ENCODE results near the gene AGPAT3. TPM values are rescaled to one million over a fixed set of nuclear protein-coding genes. Genes with fewer than 3 reads are reported as not detected.

AGPAT3 gene
- total and polyA plus RNA-seq, 10 of the 15 experiments (the other 5 are each of a cell fraction or from before 2014, with no cell fraction given): 1.2 to 110 (median 30.8) TPM

- no peak overlapping the region for H3K27ac ChIP-seq (ENCODE audit: control insufficient read depth, insufficient read depth)
- CTCF ChIA-PET: no interaction called here
Observed at GRCh38 chr21:43835861-43836260, 29.2 kb upstream of the AGPAT3 start.

GRCh38 chr21:43836616-43837015 is 28.4 kb upstream of the AGPAT3 start:
- no peak overlapping the region for H2AFZ ChIP-seq (ENCODE audit: control insufficient read depth, low read depth, low read length)
- no peaks in the 10 kb centered on the region for H3K4me1 ChIP-seq (ENCODE audit: control insufficient read depth, insufficient read depth, low read length)

More at GRCh38 chr21:43835861-43836260, 29.2 kb upstream of the AGPAT3 start:
- Histone ChIP-seq H3K9ac (ENCODE audit: control insufficient read depth, insufficient read depth, low read length) (no peak overlapping the region), H3K9me3 (replicated peaks; ENCODE audit: control insufficient read depth, insufficient read depth, low read length) (no peaks in the 10 kb centered on the region; the same call in 1 of the 3 replicates), H3K79me2 (ENCODE audit: control insufficient read depth, insufficient read depth, low read length) (no peaks in the 10 kb centered on the region), H3K4me2 (ENCODE audit: control insufficient read depth, insufficient read depth) (no peak overlapping the region), H3K4me3 (no peak overlapping the region), H4K20me1 (ENCODE audit: control insufficient read depth, insufficient read depth) (no peaks in the 10 kb centered on the region), H3K36me3 (ENCODE audit: control insufficient read depth in 2 of 2, insufficient read depth in 2 of 2, low read length in 1 of 2) (no peaks in the 10 kb centered on the region), H3K27me3 (replicated peaks in 1 of 2; ENCODE audit: control insufficient read depth in 2 of 2, insufficient read depth in 2 of 2, low read length in 1 of 2) (no peaks in the 10 kb centered on the region; a peak in 1 of 4 replicates), H3K4me1 (ENCODE audit: control insufficient read depth, insufficient read depth, low read length) (no peaks in the 10 kb centered on the region), H2AFZ (ENCODE audit: control insufficient read depth, low read depth, low read length) (no peak overlapping the region)
- intact Hi-C loops (cut with micrococcal nuclease; ENCODE audit: unreplicated experiment) (no loop called here), in situ Hi-C loops (cut with MboI) (no loop called here)
- POLR2A ChIA-PET: interaction anchor here (1.5 kb wide), 1 partner anchor 25 kb away, joined by 3 read pairs; no protein-coding TSS in a partner anchor
- RAD21 ChIA-PET (ENCODE audit: unreplicated experiment): no interaction called here
- ATAC-seq (no peak), FAIRE-seq (no peak), DNase-seq (ENCODE audit: low read depth, low spot score) (no peak)
- TF ChIP-seq RFX5 (IDR thresholded peaks at IDR 0.05; ENCODE audit: low read depth, low read length): no peak
- no peak for TF ChIP-seq CHD2 (IDR thresholded peaks at IDR 0.05; ENCODE audit: borderline replicate concordance, low read depth, low read length)
- TF ChIP-seq MEF2A (IDR thresholded peaks at IDR 0.05; ENCODE audit: insufficient read depth, low read depth, low read length): no peak
- no peak for TF ChIP-seq PKNOX1 (IDR thresholded peaks at IDR 0.05)
- no peak for TF ChIP-seq SMC3 (IDR thresholded peaks at IDR 0.05; ENCODE audit: borderline replicate concordance, low read length)
- TF ChIP-seq STAT1 (conservative IDR thresholded peaks at IDR 0.05): no peak
- 11% methylated on average over 6 of the region's 6 CpGs for WGBS (ENCODE audit: insufficient coverage, insufficient replicate concordance, low lambda C conversion rate, missing lambda C conversion rate)
- SMC1A ChIA-PET (ENCODE audit: uncharacterized antibody, unreplicated experiment): no interaction called here
- BruUV-seq (replicated peaks): no TSS peak

More at GRCh38 chr21:43836616-43837015, 28.4 kb upstream of the AGPAT3 start:
- no peaks in the 10 kb centered on the region for H4K20me1 ChIP-seq (ENCODE audit: control insufficient read depth, insufficient read depth)
- no peaks in the 10 kb centered on the region; a peak in 1 of 4 replicates for H3K27me3 ChIP-seq (replicated peaks in 1 of 2; ENCODE audit: control insufficient read depth in 2 of 2, insufficient read depth in 2 of 2, low read length in 1 of 2)
- CTCF ChIA-PET: no interaction called here
- no peaks in the 10 kb centered on the region for H3K79me2 ChIP-seq (ENCODE audit: control insufficient read depth, insufficient read depth, low read length)
- FAIRE-seq: no peak
- TF ChIP-seq BRCA1 (IDR thresholded peaks at IDR 0.05; ENCODE audit: low read depth, low read length) (no peak), IKZF1 (conservative IDR thresholded peaks at IDR 0.05) (no peak), NR2F1 (conservative IDR thresholded peaks at IDR 0.05) (no peak), STAT3 (IDR thresholded peaks at IDR 0.05; ENCODE audit: low read depth, low read length) (no peak), BHLHE40 (IDR thresholded peaks at IDR 0.05; ENCODE audit: borderline replicate concordance in 1 of 2, low read depth in 2 of 2, low read length in 1 of 2) (no peak), ZNF622 (IDR thresholded peaks at IDR 0.05) (no peak), TBL1XR1 (IDR thresholded peaks at IDR 0.05; ENCODE audit: low read depth, low read length) (no peak)
- no TSS peak for BruUV-seq (replicated peaks)
- SMC1A ChIA-PET (ENCODE audit: uncharacterized antibody, unreplicated experiment): interaction anchor here (1.3 to 1.7 kb wide), 3 partner anchors 14 to 101 kb away, joined by 3 to 5 read pairs (median 3); no protein-coding TSS in a partner anchor
- no peak overlapping the region for H3K4me2 ChIP-seq (ENCODE audit: control insufficient read depth, insufficient read depth)
- 38% methylated on average over 6 of the region's 6 CpGs for WGBS (ENCODE audit: insufficient coverage, insufficient replicate concordance, low lambda C conversion rate, missing lambda C conversion rate)
- no peak overlapping the region for H3K4me3 ChIP-seq
- in situ Hi-C loops (cut with MboI): no loop called here
- DNase-seq (ENCODE audit: low read depth, low spot score): no peak
- POLR2A ChIA-PET: interaction anchor here (0.6 to 1.5 kb wide), 3 partner anchors 26 to 177 kb away, joined by 3 to 5 read pairs (median 3); no protein-coding TSS in a partner anchor
- no peaks in the 10 kb centered on the region; the same call in 1 of the 3 replicates for H3K9me3 ChIP-seq (replicated peaks; ENCODE audit: control insufficient read depth, insufficient read depth, low read length)
- intact Hi-C loops (cut with micrococcal nuclease; ENCODE audit: unreplicated experiment): no loop called here
- H3K36me3 ChIP-seq (ENCODE audit: control insufficient read depth in 2 of 2, insufficient read depth in 2 of 2, low read length in 1 of 2): no peaks in the 10 kb centered on the region
- H3K27ac ChIP-seq (ENCODE audit: control insufficient read depth, insufficient read depth): no peak overlapping the region
- RAD21 ChIA-PET (ENCODE audit: unreplicated experiment): no interaction called here
- H3K9ac ChIP-seq (ENCODE audit: control insufficient read depth, insufficient read depth, low read length): no peak overlapping the region
- no peak for ATAC-seq
